ENCODE results near the gene KCTD8. TPM values are rescaled to one million over a fixed set of nuclear protein-coding genes. Genes with fewer than 3 reads are reported as not detected.

KCTD8 gene
- total and polyA plus RNA-seq, 8 donors = 0.18 to 21.4 (median 1.2) TPM; not detected in 2

GRCh38 chr4:44320833-44321232, 127.8 kb downstream of the KCTD8 start:
- Histone ChIP-seq H3K36me3 (no peaks in the 10 kb centered on the region), H3K4me3 (no peak overlapping the region), H3K4me1 (peaks cover 0 to 5% (median 0%) of the 10 kb centered on the region in 4 donors), H3K27ac (no peak overlapping the region), H3K27me3 (no peaks in the 10 kb centered on the region), H3K9me3 (no peaks in the 10 kb centered on the region)
- intact Hi-C loops (cut with DNase I; ENCODE audit: low total_unique reads) = no loop called here
- WGBS, 5 donors = 11 to 36% (median 26%) methylated on average over 2 of the region's 2 CpGs
- DNase-seq = peak in 1 of 2 donors; percentile 1
- TF ChIP-seq POLR2A (IDR thresholded peaks at IDR 0.05) (no peak), CTCF (IDR thresholded peaks at IDR 0.05) (no peak), EP300 (IDR thresholded peaks at IDR 0.05) (no peak), POLR2AphosphoS5 (IDR thresholded peaks at IDR 0.05) (no peak)

GRCh38 chr4:44319129-44319528, 129.5 kb downstream of the KCTD8 start:
- Histone ChIP-seq H3K36me3 (no peaks in the 10 kb centered on the region), H3K4me3 (no peak overlapping the region), H3K27ac (no peak overlapping the region), H3K27me3 (no peaks in the 10 kb centered on the region), H3K4me1 (peaks cover 0 to 5% (median 0%) of the 10 kb centered on the region in 4 donors), H3K9me3 (no peaks in the 10 kb centered on the region)
- no peak for DNase-seq
- no peak for TF ChIP-seq POLR2A (IDR thresholded peaks at IDR 0.05)
- no peak for TF ChIP-seq CTCF (IDR thresholded peaks at IDR 0.05)
- no peak for TF ChIP-seq POLR2AphosphoS5 (IDR thresholded peaks at IDR 0.05)
- no peak for TF ChIP-seq EP300 (IDR thresholded peaks at IDR 0.05)
- 75 to 90% (median 82%) methylated on average over 3 of the region's 3 CpGs for WGBS, 5 donors
- intact Hi-C loops (cut with DNase I; ENCODE audit: low total_unique reads) = no loop called here

- WGBS, 5 donors = 35 to 58% (median 51%) methylated on average over 1 of the region's 1 CpG
- H3K4me1 ChIP-seq = no peaks in the 10 kb centered on the region
- no peaks in the 10 kb centered on the region for H3K36me3 ChIP-seq
- no peak overlapping the region for H3K4me3 ChIP-seq
- no peaks in the 10 kb centered on the region for H3K27me3 ChIP-seq
- TF ChIP-seq POLR2AphosphoS5 (IDR thresholded peaks at IDR 0.05) (peak in 1 of 3 donors; percentile 5), EP300 (IDR thresholded peaks at IDR 0.05) (no peak), CTCF (IDR thresholded peaks at IDR 0.05) (no peak), POLR2A (IDR thresholded peaks at IDR 0.05) (no peak)
- no peaks in the 10 kb centered on the region for H3K9me3 ChIP-seq
- DNase-seq = no peak
- intact Hi-C loops (cut with DNase I; ENCODE audit: low total_unique reads) = no loop called here
- no peak overlapping the region for H3K27ac ChIP-seq
Measured at GRCh38 chr4:44313702-44314101, 134.9 kb downstream of the KCTD8 start.

GRCh38 chr4:44287505-44287904, 161.1 kb downstream of the KCTD8 start:
- peaks cover 0 to 4% (median 0%) of the 10 kb centered on the region in 4 donors for H3K9me3 ChIP-seq
- WGBS, 5 donors = 16 to 49% (median 31%) methylated on average over 1 of the region's 1 CpG
- H3K4me3 ChIP-seq = no peak overlapping the region
- H3K27ac ChIP-seq = no peak overlapping the region
- intact Hi-C loops (cut with DNase I; ENCODE audit: low total_unique reads) = no loop called here
- H3K27me3 ChIP-seq = no peaks in the 10 kb centered on the region
- TF ChIP-seq POLR2A (IDR thresholded peaks at IDR 0.05) (no peak), EP300 (IDR thresholded peaks at IDR 0.05) (no peak), CTCF (IDR thresholded peaks at IDR 0.05) (no peak), POLR2AphosphoS5 (IDR thresholded peaks at IDR 0.05) (peak in 2 of 3 donors; percentile 35 to 75)
- H3K36me3 ChIP-seq = no peaks in the 10 kb centered on the region
- H3K4me1 ChIP-seq = no peaks in the 10 kb centered on the region
- no peak for DNase-seq

All from stomach (tissue), 9 donors.